ENCODE data around the gene ZDHHC8.

Gene ZDHHC8

DNA sequence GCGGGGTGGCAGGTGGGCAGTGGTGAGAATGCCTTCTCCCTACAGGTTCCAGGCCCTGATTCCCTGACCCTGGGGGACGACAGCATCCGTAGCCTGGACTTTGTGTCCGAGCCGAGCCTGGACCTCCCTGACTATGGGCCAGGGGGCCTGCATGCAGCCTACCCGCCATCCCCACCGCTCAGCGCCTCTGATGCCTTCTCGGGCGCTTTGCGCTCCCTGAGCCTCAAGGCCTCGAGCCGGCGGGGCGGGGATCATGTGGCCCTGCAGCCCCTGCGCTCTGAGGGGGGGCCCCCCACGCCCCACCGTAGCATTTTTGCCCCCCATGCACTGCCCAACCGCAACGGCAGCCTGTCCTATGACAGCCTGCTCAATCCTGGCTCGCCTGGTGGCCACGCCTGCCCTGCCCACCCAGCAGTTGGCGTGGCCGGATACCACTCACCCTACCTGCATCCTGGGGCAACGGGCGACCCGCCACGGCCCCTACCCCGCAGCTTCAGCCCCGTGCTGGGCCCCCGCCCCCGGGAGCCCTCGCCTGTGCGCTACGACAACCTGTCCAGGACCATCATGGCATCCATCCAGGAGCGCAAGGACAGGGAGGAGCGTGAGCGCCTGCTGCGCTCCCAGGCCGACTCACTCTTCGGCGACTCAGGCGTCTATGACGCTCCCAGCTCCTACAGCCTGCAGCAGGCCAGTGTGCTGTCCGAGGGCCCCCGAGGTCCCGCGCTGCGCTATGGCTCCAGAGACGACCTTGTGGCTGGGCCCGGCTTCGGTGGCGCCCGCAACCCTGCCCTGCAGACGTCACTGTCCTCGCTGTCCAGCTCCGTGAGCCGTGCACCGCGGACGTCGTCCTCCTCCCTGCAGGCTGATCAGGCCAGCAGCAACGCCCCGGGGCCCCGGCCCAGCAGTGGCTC, 11.4 kb downstream of the ZDHHC8 start:
- DNase-seq (ENCODE audit: low read depth in 2 of 2), result no peak

DNA sequence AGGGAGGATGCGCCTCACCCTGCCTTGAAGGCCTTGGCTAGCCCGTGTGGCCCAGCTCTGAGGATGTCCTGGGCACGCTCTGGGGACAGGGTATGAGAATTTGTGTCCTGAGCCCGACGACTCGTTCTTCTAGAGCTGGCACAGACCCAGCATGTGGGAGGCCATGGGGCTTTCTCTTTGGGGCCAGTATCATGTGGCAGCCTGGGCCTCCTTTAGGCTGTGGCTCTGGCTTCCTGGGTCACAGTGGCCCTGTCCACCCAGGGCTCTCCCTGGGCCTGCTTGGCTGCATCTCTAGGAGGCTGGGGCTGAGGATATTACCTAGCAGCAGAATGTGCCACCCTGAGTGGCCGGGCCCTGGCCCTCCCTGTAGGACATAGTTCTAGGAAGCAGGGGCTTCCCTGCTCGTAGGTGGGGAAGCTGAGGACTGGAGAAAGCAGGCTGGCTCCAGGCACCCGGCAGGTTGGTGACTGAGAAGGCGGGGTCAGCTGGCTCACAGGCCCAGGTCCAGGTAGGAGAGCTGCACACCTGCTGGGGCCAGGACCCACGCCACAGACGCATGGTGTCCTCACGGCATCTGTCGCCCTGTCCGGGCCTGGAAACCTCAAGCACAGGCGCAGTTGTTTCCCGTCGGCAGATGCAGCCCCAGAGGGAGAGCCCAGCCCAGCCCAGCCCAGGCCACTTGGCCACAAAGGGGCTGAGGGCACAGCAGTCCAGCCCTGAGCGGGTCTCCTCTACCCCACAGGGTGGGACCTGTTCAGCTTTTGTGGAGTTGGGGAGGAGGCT, 12.5 kb downstream of the ZDHHC8 start:
- DNase-seq (ENCODE audit: low read depth in 2 of 2), result no peak

- DNase-seq (ENCODE audit: low read depth in 2 of 2), result no peak
These were observed 13.7 kb downstream of the ZDHHC8 start for GRCh38 chr22:20145206-20145831.

DNA sequence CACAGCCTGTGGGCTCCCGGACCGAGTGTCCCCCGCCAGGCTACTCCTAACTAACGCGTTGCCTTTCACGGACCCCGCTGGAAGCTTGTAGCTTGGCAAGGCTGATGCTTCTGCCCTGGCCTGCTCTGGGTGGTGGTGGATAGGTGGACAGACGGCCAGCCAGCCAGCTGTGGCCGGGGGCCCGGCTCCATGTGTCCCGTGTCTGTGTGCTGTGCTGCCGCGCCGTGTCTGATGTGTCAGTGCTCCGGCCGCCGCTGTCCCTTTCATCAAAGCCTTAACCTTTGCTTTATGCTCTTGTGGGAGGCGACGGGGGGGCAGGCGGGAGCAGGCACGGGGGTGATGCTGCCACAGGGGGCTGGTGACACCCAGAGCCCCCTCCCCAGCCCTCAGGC, 14.2 kb downstream of the ZDHHC8 start:
- DNase-seq (ENCODE audit: low read depth in 2 of 2), result no peak

DNA sequence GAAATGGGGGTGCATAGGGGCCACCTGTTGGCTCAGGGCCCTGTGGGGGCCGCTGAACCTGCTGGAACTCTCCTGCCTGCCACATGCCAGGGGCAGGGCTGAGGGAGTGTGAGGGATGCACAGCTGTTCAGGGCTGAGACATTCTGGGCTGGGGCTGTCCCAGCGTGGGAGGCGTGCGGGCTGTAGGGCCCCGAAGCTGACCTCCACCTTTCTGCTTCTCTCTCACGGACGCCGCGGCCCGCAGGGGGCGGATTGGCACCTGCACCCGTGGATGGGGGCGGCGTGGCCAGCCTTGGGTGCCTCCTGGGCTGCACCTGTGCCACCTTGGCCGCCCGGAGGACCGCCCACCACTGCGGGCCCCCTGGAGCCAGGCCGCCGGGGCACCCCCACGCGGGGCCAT, 15.2 kb downstream of the ZDHHC8 start:
- DNase-seq (ENCODE audit: low read depth in 2 of 2), result no peak

- no peak for DNase-seq (ENCODE audit: low read depth in 2 of 2)
These were observed 15.8 kb downstream of the ZDHHC8 start for GRCh38 chr22:20147237-20147988.

DNA sequence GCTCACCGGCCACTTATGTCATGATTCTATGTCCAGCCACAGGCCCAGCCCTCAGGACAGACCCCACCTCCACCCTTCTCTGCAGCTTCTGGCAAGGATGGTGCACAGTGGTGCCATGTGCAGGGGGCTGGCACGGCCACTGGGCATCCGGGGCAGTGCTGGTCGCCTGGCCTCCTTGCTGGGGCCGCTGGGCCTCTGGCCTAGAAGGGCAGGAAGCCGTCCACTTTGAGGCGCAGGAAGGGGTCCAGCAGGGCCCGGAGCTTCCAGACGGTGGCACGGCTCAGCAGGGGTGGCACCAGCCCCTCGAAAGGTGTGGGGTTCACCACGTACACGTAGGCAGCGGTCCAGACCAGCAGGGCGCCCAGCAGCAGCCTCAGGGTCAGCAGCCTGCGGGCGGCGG, 16.8 kb downstream of the ZDHHC8 start:
- no peak for DNase-seq (ENCODE audit: low read depth in 2 of 2)

DNA sequence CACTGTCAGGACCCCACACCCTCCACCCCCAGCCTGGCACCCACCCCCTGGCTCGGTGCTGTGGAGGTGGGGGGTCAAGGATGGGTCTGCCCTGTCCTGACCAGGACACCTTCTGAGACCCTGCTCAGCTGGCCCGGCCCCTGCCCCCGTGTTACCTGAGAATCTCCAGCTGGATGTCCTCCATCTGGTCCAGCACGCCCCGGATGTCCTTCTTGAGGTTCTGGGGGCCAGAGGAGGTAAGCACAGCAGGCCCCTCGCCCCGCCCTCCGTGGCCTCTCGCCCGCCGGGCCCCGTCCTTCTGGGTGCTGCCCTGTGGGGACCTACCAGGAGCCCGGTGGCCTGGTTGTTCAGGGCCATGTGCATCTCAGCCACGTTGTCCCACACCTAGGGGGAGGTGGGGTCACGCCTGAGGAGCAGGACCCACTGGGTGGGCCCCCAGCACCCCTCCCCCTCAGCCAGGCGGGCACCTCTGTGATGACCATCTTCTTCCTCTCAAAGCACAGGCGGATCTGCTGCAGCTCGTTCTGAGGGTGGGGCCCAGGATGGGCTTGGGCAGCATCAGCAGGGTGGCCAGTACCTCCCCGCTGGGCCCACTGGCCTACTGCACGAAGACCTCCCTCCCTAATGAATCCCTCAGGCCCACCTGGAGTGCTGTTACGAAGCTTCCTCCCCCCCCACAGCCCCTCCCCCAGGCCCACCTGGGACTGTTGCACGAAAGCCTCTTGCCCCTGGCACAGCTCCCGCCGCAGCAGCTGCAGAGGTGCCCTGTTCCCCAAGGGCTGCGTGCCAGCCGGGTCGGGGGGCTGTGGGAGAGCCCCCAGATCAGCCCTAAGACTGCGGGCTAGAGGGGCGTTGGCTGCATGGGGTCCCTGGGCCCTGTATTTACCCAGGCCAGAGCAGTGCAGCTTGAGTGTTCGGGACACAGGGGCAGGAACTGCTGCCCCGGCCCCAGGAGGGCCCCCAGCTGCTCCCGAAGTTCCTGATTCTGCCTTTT, 17.9 kb downstream of the ZDHHC8 start:
- DNase-seq (ENCODE audit: low read depth in 2 of 2), result no peak

DNA sequence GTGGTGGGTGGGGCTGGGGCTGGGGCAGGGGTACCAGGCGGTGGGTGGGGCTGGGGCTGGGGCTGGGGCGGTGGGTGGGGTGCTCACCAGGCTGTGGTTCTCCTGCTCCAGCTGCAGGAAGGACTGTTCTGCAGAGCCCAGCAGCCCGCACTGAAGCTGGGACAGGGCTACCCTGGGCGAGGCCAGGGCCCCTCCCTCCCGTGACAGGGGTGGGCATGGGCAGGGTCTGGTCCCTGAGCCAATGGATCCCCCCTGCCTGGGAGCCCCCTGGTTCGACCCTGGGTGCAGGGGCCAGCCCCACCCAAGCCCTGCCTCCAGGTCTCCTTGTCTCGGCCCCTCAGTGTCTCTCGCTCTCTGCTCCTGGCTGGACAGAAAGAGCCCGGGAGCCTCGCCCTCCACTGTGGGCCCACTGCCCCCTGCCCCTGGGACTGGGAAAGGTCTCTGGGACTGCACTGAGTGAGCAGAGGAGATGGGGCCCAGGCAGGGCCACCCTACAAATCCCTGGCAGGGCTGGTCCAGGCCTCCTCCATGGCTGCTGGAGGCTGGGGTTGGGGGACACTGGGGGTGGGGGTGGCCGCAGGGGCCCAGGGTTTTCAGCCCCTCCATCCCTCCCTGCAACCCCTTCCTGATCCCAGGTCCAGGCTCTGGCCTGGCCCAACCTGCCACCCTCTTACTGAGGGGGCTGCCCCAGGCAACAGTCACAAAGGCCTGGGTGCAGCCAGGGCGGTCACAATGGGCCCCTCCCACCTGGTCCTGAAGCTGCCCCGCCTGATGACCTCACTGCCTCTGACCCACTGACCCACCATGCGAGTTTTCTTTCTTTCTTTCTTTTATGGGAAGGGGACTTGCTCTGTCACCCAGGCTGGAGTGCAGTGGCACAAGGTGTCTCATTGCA, 19.0 kb downstream of the ZDHHC8 start, which contains the start of gene CCDC188:
Gene CCDC188 (minus strand): TSS at position 675 of the 895 bp plus-strand sequence. CDS start 69 bp downstream, at position 606.
- DNase-seq (ENCODE audit: low read depth in 2 of 2), result no peak

DNA sequence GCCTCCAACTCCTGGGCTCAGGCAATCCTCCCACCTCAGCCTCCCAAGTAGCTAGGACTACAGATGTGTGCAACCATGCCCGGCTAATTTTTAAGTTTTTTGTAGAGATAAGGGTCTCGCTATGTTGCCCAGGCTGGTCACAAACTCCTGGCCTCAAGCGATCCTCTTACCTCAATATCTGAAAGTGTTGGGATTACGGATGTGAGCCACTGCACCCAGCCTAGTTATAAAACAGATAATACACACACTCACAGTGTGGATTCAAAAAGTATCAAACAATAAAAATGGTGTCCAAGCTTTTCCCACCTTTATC, 19.6 kb downstream of the ZDHHC8 start:
- DNase-seq (ENCODE audit: low read depth in 2 of 2), result no peak

DNA sequence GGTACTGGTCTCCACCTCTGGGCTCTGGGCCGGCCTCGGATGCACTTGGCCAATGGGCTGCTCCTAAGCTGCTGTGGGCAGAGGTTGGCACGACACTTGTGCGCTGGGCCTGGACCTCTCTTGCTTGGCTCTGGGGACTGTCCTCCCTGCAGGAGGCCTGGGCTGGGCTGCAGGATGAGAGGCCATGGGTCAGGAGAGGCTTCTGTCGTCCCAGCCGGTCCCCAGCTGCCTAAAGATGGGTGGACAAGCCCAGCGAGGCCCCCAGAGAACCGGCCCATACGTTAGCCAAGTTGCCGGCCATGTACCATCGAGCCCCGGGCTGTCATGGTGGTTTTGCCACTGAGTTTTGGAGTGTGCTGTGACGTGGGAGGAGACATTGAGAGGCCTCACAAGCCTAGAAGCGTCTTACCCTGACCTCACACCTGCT, 20.9 kb downstream of the ZDHHC8 start:
- no peak for DNase-seq (ENCODE audit: low read depth in 2 of 2)

DNA sequence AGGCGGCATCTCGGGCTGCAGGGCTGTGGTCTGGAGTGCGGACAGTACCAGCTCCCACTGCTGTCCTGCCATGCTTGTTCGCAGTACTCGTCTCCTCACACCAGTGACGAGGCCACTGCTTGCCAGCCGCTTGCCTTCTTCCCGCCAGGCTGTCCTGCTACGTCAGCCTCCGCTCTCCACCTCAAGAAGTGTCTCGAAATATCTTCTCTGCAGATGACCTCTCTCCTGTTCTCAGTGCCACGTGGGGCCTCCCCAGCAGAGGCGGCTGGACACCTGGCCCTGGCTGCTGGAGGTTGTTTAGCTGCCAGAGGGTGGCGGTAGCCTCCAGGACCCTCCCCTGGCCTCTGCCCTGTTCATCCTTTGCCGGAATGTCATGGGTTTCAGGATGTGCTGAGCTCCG, 22.3 kb downstream of the ZDHHC8 start:
- no peak for DNase-seq (ENCODE audit: low read depth in 2 of 2)

DNA sequence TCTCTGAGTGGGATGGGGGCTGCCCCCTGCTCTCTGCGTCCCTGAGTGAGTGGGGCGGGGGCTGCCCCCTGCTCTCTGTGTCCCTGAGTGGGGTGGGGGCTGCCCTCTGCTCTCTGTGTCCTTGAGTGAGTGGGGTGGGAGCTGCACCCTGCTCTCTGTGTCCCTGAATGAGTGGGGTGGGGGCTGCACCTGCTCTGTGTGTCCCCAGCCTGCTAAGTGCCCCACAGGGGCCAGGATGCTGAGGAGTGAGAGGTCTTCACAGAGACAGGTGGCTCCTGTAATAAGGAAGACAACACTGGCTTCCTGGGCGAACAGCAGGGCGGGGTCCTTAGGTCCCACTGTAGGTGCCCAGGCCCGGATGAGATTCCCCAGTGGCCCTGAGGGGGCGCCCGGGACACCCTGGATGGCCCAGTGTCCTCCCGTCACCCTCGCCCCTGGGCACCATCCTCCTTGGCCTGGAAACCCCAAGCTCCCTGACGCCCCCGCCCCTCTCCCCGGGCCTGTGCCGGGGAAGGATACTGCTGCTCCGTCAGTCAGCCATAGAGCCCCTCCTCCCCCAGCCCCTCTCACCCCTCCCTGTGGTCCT, 23.1 kb downstream of the ZDHHC8 start:
- DNase-seq (ENCODE audit: low read depth in 2 of 2), result no peak

GRCh38 chr22:20155330-20156041, 23.9 kb downstream of the ZDHHC8 start:
- no peak for DNase-seq (ENCODE audit: low read depth in 2 of 2)

GRCh38 chr22:20156042-20156389, 24.4 kb downstream of the ZDHHC8 start:
- no peak for DNase-seq (ENCODE audit: low read depth in 2 of 2)

GRCh38 chr22:20156611-20157429, 25.2 kb downstream of the ZDHHC8 start:
- DNase-seq (ENCODE audit: low read depth in 2 of 2), result peak; percentile 67 to 75

- no peak for DNase-seq (ENCODE audit: low read depth in 2 of 2)
These were observed 26.0 kb downstream of the ZDHHC8 start for GRCh38 chr22:20157430-20158183.
